B cell (primary cell): ENCODE measurements around the gene AIRE. TPM values are rescaled to one million over a fixed set of nuclear protein-coding genes. Genes with fewer than 3 reads are reported as not detected.

ENCODE experiments used
- ATAC-seq: fragments of 200-7000 bp; cut with Tn5 transposase; one replicate; pipeline ENCODE4 v1.10.0; 2021; ENCODE audit warnings: low read depth, mild to moderate bottlenecking, moderate number of reproducible peaks, moderate library complexity
- CTCF ChIA-PET: fragments of 350-600 bp; sonication (Branson Sonifier 250); formaldehyde crosslinking; loops from one replicate; lab custom pipeline; 2021; ENCODE audit warnings: antibody characterized with exemption, inconsistent platforms; lab: Charles Lee
- POLR2A ChIA-PET: fragments of 350-600 bp; sonication (Branson Sonifier 250); formaldehyde crosslinking; loops from one replicate; lab custom pipeline; 2021; ENCODE audit warnings: antibody characterized with exemption; lab: Charles Lee
- DNase-seq: peaks from one replicate; pipeline ENCODE4 v3.0.0; 2013
- H2AFZ ChIP-seq: 2 replicates; pipeline ENCODE4 v1.6.1; 2012; ENCODE audit warnings: mild to moderate bottlenecking, low read depth, low read length; ENCODE audit not compliant: insufficient read depth, poor library complexity, severe bottlenecking
- H3K27ac ChIP-seq, 2 donors: 1 replicate in 1 of 2; 2 replicates in 1 of 2; pipeline ENCODE4 v1.5.1; 2012 to 2013; ENCODE audit warnings: low read length in 2 of 2, mild to moderate bottlenecking in 2 of 2, moderate library complexity in 1 of 2
- H3K27me3 ChIP-seq, 4 experiments: fragments of 200-600 bp in 1 of 4; sonication (generic) in 1 of 4; replicated peaks in 1 of 4; 1 replicate in 2 of 4; 2 replicates in 2 of 4; pipeline versions ENCODE4 v1.6.1 to v1.7.0; 2013 to 2016; ENCODE audit warnings: low read length in 3 of 4, mild to moderate bottlenecking in 2 of 4, mixed read lengths in 1 of 4, moderate library complexity in 1 of 4; ENCODE audit not compliant: insufficient read depth in 4 of 4, control insufficient read depth in 3 of 4; ENCODE audit errors: control extremely low read depth in 1 of 4
- H3K36me3 ChIP-seq, 2 experiments: replicated peaks in 1 of 2; 1 replicate in 1 of 2; 2 replicates in 1 of 2; pipeline versions ENCODE4 v1.6.1 to v1.7.1; 2013; ENCODE audit warnings: low read length in 1 of 2; ENCODE audit not compliant: insufficient read depth in 2 of 2, control insufficient read depth in 1 of 2; ENCODE audit errors: control extremely low read depth in 1 of 2, extremely low read depth in 1 of 2
- H3K4me1 ChIP-seq, 2 donors: fragments of 200-600 bp in 1 of 2; sonication (generic) in 1 of 2; 1 replicate in 1 of 2; 2 replicates in 1 of 2; pipeline versions ENCODE4 v1.5.1 to v1.6.1; 2013 to 2017; ENCODE audit warnings: low read length in 2 of 2; ENCODE audit not compliant: control insufficient read depth in 2 of 2, insufficient read depth in 2 of 2
- H3K4me2 ChIP-seq: replicated peaks from 2 replicates; pipeline ENCODE3; 2012; ENCODE audit warnings: mild to moderate bottlenecking, low read depth, low read length; ENCODE audit not compliant: poor library complexity, severe bottlenecking
- H3K4me3 ChIP-seq, 5 experiments: fragments of 200-600 bp in 1 of 5; sonication (generic) in 1 of 5; 1 replicate in 3 of 5; 2 replicates in 2 of 5; pipeline versions ENCODE4 v1.5.1 to v1.7.0; 2011 to 2016; ENCODE audit warnings: low read length in 4 of 5, mild to moderate bottlenecking in 4 of 5, low read depth in 2 of 5, control low read depth in 1 of 5, moderate library complexity in 1 of 5; ENCODE audit not compliant: insufficient read depth in 1 of 5; ENCODE audit errors: control extremely low read depth in 1 of 5, extremely low read depth in 1 of 5
- H3K79me2 ChIP-seq: fragments of 200-600 bp; sonication (generic); one replicate; pipeline ENCODE4 v1.6.0; 2016; ENCODE audit warnings: low read length; ENCODE audit not compliant: control insufficient read depth, insufficient read depth
- H3K9ac ChIP-seq: fragments of 200-600 bp; sonication (generic); 2 replicates; pipeline ENCODE4 v1.6.1; 2017; ENCODE audit warnings: mild to moderate bottlenecking, low read length, moderate library complexity
- H3K9me3 ChIP-seq, 3 donors: one replicate each; pipeline versions ENCODE4 v1.6.1 to v1.7.1; 2013; ENCODE audit warnings: low read length in 2 of 3; ENCODE audit not compliant: control insufficient read depth in 2 of 3, insufficient read depth in 1 of 3; ENCODE audit errors: control extremely low read depth in 1 of 3
- H4K20me1 ChIP-seq: 2 replicates; pipeline ENCODE4 v1.6.0; 2012; ENCODE audit warnings: mild to moderate bottlenecking, low read length; ENCODE audit not compliant: insufficient read depth, control insufficient read depth, poor library complexity, severe bottlenecking
- H3K27ac Mint-ChIP-seq: one replicate; pipeline ENCODE4 v1.8.0; 2021; ENCODE audit warnings: mixed read lengths
- H3K27me3 Mint-ChIP-seq: one replicate; pipeline ENCODE4 v1.8.0; 2021; ENCODE audit warnings: mixed read lengths
- H3K4me1 Mint-ChIP-seq: one replicate; pipeline ENCODE4 v1.8.0; 2021; ENCODE audit warnings: mixed read lengths
- H3K4me3 Mint-ChIP-seq: one replicate; pipeline ENCODE4 v1.8.0; 2021; ENCODE audit warnings: mixed read lengths
- H3K9me3 Mint-ChIP-seq: one replicate; pipeline ENCODE4 v1.8.0; 2022; ENCODE audit warnings: mixed read lengths; ENCODE audit not compliant: insufficient read depth
- EZH2 ChIP-seq: IDR thresholded peaks from 2 replicates; pipeline ENCODE4 v1.6.1; 2012; ENCODE audit warnings: borderline replicate concordance, low read depth, mild to moderate bottlenecking, moderate library complexity, low read length; ENCODE audit not compliant: insufficient read depth, poor library complexity, severe bottlenecking
- WGBS: methylation state at CpG from one replicate; pipeline ENCODE4 v1.1.5; 2013; ENCODE audit warnings: missing lambda C conversion rate; ENCODE audit not compliant: insufficient coverage; 5-methylcytosine and 5-hydroxymethylcytosine counted together
- intact Hi-C: fragments of 100-400 bp; cut with micrococcal nuclease; formaldehyde crosslinking; loops from one replicate; pipeline ENCODE4 v1.10.0; 2022
- polyA plus RNA-seq: library from polyadenylated mRNA; depleted of rRNA; stranded (reverse); fragments of >200 nt; gene quantifications from 2 replicates; pipeline ENCODE4 v1.2.3, GENCODE V29; 2012
- total RNA-seq, 2 donors: library from RNA; stranded (reverse); fragments of 120-200 nt in 1 of 2; gene quantifications; 1 replicate in 1 of 2; 2 replicates in 1 of 2; pipeline versions ENCODE4 v1.2.3 to v1.2.4, GENCODE V29; 2013 to 2022
- TF ChIP-seq, protein P1 (sequence below): fragments of 200-600 bp; IDR thresholded peaks from one replicate; pipeline ENCODE4 v1.8.0; 2022; ENCODE audit warnings: antibody characterized with exemption, mild to moderate bottlenecking

The AIRE gene
- total and polyA plus RNA-seq, 2 donors (not counting 1 experiment from before 2014, with no cell fraction given), result 0.37 TPM; not detected in 1

DNA sequence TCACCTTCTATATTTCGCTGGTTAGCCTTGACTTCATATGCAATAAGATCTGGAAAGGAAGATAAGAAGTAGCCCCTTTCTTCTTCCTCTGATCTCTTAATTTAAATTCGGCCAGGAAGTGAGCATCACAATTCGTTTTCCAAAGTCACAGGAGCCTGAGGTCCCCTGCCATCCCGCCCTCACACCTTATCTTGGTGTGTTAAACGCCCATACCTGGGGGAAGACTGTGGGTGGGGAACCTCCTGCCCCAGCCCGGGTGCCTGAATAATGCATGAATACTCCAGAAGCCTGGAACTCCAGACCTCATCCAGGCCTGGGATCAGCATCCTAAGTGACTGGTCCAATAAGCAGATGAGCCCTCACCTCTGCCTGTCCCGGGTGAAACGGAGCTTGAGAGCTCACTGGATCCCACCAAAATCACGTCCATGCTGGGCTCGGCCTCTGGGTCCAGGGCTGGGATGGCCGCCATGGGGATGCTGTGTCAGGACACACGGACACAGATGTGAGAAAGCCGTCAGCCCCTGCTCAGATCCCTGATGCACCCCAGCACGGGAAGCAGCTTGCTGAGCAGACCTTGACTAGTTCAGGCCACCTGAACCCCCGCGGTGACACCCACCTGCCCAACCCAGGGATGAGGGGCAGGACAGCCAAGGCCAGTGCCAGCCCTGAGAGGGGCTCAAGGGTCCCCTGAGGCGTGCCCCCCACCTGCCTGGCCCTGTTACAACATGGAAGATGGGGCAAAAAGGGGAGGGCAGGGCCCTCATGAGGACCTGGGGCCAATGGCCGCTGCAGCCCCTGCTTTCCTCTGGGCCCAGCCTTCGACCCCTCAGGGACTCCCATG is 24.7 kb upstream of the AIRE start:
- H3K4me2 ChIP-seq, result no peak overlapping the region
- no peaks in the 10 kb centered on the region for H3K27me3 ChIP-seq
- H4K20me1 ChIP-seq, result no peaks in the 10 kb centered on the region
- intact Hi-C loops, result no loop called here
- POLR2A ChIA-PET, result no interaction called here
- TF ChIP-seq EZH2, result no peak
- TF ChIP-seq, protein P1, sequence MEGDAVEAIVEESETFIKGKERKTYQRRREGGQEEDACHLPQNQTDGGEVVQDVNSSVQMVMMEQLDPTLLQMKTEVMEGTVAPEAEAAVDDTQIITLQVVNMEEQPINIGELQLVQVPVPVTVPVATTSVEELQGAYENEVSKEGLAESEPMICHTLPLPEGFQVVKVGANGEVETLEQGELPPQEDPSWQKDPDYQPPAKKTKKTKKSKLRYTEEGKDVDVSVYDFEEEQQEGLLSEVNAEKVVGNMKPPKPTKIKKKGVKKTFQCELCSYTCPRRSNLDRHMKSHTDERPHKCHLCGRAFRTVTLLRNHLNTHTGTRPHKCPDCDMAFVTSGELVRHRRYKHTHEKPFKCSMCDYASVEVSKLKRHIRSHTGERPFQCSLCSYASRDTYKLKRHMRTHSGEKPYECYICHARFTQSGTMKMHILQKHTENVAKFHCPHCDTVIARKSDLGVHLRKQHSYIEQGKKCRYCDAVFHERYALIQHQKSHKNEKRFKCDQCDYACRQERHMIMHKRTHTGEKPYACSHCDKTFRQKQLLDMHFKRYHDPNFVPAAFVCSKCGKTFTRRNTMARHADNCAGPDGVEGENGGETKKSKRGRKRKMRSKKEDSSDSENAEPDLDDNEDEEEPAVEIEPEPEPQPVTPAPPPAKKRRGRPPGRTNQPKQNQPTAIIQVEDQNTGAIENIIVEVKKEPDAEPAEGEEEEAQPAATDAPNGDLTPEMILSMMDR, result no peak
- Mint-ChIP-seq H3K9me3 (no peaks in the 10 kb centered on the region), H3K27ac (peak overlapping the region; percentile 29), H3K4me1 (no peaks in the 10 kb centered on the region), H3K27me3 (no peaks in the 10 kb centered on the region), H3K4me3 (no peak overlapping the region)
- H3K9ac ChIP-seq, result no peak overlapping the region
- WGBS, result 88% methylated on average over 17 of the region's 19 CpGs
- no peaks in the 10 kb centered on the region for H3K4me1 ChIP-seq
- no peak overlapping the region for H3K4me3 ChIP-seq
- CTCF ChIA-PET, result no interaction called here
- no peaks in the 10 kb centered on the region for H3K36me3 ChIP-seq
- H3K79me2 ChIP-seq, result no peaks in the 10 kb centered on the region
- ATAC-seq (no peak), DNase-seq (no peak)
- no peak overlapping the region for H3K27ac ChIP-seq
- no peaks in the 10 kb centered on the region for H3K9me3 ChIP-seq
- H2AFZ ChIP-seq, result no peak overlapping the region

DNA sequence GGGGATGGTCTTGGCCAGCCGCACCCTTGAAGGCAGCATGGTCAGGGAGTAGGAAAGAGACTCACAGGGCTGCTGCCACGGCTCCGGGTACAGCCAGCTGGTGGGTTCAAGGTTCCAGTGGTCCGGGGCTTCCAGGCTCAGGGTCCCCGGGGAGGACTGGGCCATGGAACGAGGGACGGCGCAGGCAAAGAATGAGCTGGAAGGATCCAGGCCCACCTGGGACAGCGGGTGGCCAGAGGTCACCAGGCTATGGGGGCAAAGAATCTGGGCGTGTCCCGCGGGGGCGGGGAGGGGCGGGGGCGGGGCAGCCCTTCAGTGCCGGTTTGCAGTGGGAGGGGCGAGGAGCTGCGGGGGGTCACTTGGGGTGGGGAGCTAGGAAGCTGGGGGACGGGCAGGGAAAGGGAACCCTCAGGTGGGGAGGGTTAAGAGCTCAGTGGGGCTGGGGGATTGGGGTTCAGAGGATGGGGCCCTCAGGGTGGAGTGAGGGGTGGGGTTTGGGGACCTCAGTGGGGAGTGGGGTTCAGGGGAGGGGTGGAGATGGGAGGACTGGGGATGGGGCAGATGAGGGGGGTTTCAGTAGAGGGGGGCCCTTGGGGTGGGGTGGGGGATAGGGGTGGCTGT is 23.9 kb upstream of the AIRE start, which contains the start of gene DNMT3L:
Gene DNMT3L, minus strand, starts transcription at position 223 of the 621 bp plus-strand sequence. CDS start 638 bp downstream, outside the sequence.
- Histone ChIP-seq H3K4me2 (no peak within 1 kb of the TSS), H3K27ac (no peak within 1 kb of the TSS), H3K4me3 (no peak within 1 kb of the TSS), H3K27me3 (no peaks in the 10 kb centered on the region), H3K79me2 (no peaks in the 10 kb centered on the region), H3K36me3 (no peaks in the 10 kb centered on the region), H3K4me1 (no peaks in the 10 kb centered on the region), H3K9me3 (no peaks in the 10 kb centered on the region), H4K20me1 (no peaks in the 10 kb centered on the region), H3K9ac (no peak within 1 kb of the TSS), H2AFZ (no peak within 1 kb of the TSS)
- intact Hi-C loops, result no loop called here
- WGBS, result 85% methylated on average over 17 of the region's 19 CpGs
- ATAC-seq (no peak), DNase-seq (no peak)
- Mint-ChIP-seq H3K27me3 (no peaks in the 10 kb centered on the region), H3K9me3 (no peaks in the 10 kb centered on the region), H3K27ac (peak within 1 kb of the TSS; percentile 29), H3K4me3 (no peak within 1 kb of the TSS), H3K4me1 (no peaks in the 10 kb centered on the region)
- POLR2A ChIA-PET, result no interaction called here
- TF ChIP-seq EZH2, result no peak
- TF ChIP-seq, protein P1, result no peak
- CTCF ChIA-PET, result no interaction called here
